Fibroblast of lung (primary cell): ENCODE results near the gene TKFC. TPM values are rescaled to one million over a fixed set of nuclear protein-coding genes. Genes with fewer than 3 reads are reported as not detected.

Source experiments
- DNase-seq, 2 donors: peaks; one replicate each; pipeline versions ENCODE4 v3.0.0 to v3.0.0-alpha.2; 2010; ENCODE audit warnings: low read depth in 2 of 2
- H2AFZ ChIP-seq: 2 replicates; pipeline ENCODE4 v1.5.1; 2012; ENCODE audit warnings: low read length, control low read depth, inconsistent platforms
- H3K27ac ChIP-seq: 2 replicates; pipeline ENCODE4 v1.5.1; 2011; ENCODE audit warnings: low read length, control low read depth; ENCODE audit not compliant: insufficient read depth
- H3K27me3 ChIP-seq: 2 replicates; pipeline ENCODE4 v1.5.1; 2011; ENCODE audit warnings: mild to moderate bottlenecking, low read length; ENCODE audit not compliant: control insufficient read depth, insufficient read depth
- H3K36me3 ChIP-seq: 2 replicates; pipeline ENCODE4 v1.5.1; 2011; ENCODE audit warnings: low read length; ENCODE audit not compliant: control insufficient read depth, insufficient read depth
- H3K4me1 ChIP-seq: 2 replicates; pipeline ENCODE4 v1.5.1; 2011; ENCODE audit warnings: low read length; ENCODE audit not compliant: control insufficient read depth, insufficient read depth; ENCODE audit errors: extremely low read depth
- H3K4me2 ChIP-seq: 2 replicates; pipeline ENCODE4 v1.5.1; 2011; ENCODE audit warnings: low read length, control low read depth; ENCODE audit not compliant: insufficient read depth; ENCODE audit errors: extremely low read depth
- H3K4me3 ChIP-seq, 4 experiments: fragments of 200-600 bp in 1 of 4; sonication (generic) in 1 of 4; replicated peaks in 1 of 4; 2 replicates each; pipeline ENCODE4 v1.5.1; 2011 to 2016; ENCODE audit warnings: low read length in 4 of 4, low read depth in 3 of 4, mild to moderate bottlenecking in 3 of 4, control low read depth in 2 of 4, inconsistent platforms in 1 of 4, mixed read lengths in 1 of 4; ENCODE audit not compliant: insufficient read depth in 1 of 4; ENCODE audit errors: control extremely low read depth in 1 of 4
- H3K79me2 ChIP-seq: 2 replicates; pipeline ENCODE4 v1.5.1; 2012; ENCODE audit warnings: mild to moderate bottlenecking, low read length, inconsistent platforms; ENCODE audit not compliant: control insufficient read depth, insufficient read depth
- H3K9ac ChIP-seq: 2 replicates; pipeline ENCODE4 v1.5.1; 2011; ENCODE audit warnings: mild to moderate bottlenecking, low read length, control low read depth; ENCODE audit not compliant: insufficient read depth
- H3K9me3 ChIP-seq: 2 replicates; pipeline ENCODE4 v1.5.1; 2012; ENCODE audit warnings: low read depth, low read length; ENCODE audit not compliant: control insufficient read depth, insufficient read depth
- H4K20me1 ChIP-seq: 2 replicates; pipeline ENCODE4 v1.5.1; 2011; ENCODE audit warnings: low read length; ENCODE audit not compliant: control insufficient read depth, insufficient read depth; ENCODE audit errors: extremely low read depth
- EZH2 ChIP-seq: IDR thresholded peaks from 2 replicates; pipeline ENCODE4 v1.5.1; 2012; ENCODE audit warnings: low read length, control low read depth, mild to moderate bottlenecking; ENCODE audit errors: missing control alignments
- polyA plus RNA-seq, 2 donors: library from polyadenylated mRNA; depleted of rRNA in 1 of 2; stranded (reverse) in 1 of 2; unstranded in 1 of 2; fragments of >200 nt; gene quantifications; 2 replicates each; pipeline ENCODE4 v1.2.1, GENCODE V29; 2011 to 2012; ENCODE audit warnings: missing spikeins in 1 of 2
- total RNA-seq: library from RNA; depleted of rRNA; stranded (reverse); fragments of >200 nt; gene quantifications from 2 replicates; pipeline ENCODE4 v1.2.1, GENCODE V29; 2014
- TF ChIP-seq, protein P1 (sequence below), 2 donors: IDR thresholded peaks in 1 of 2; conservative IDR thresholded peaks in 1 of 2; 1 replicate in 1 of 2; 2 replicates in 1 of 2; pipeline ENCODE4 v1.5.1; 2011 to 2012; ENCODE audit warnings: low read length in 2 of 2, control low read depth in 1 of 2, inconsistent platforms in 1 of 2, low read depth in 1 of 2, mild to moderate bottlenecking in 1 of 2

Gene TKFC
- total and polyA plus RNA-seq, 2 donors (not counting 1 experiment from before 2014, with no cell fraction given): 11.5 to 27.1 TPM

DNA sequence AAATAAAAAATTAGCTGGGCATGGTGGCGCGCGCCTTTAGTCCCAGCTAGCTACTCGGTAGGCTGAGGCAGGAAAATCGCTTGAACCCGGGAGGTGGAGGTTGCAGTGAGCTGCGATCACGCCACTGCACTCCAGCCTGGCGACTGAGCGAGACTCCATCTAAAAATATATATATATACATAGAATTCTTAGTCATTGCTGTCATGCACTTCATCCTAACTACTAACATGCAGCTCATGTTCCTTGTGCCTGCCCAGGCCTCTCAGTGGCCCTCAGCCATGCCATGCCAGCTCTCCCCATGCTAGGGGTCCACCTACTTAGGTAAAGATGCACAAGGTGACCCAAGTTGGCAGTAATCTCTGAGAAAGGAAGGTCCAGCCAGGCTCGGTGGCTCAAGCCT lies 25.5 kb downstream of the TKFC start:
- DNase-seq: no peak
- no peak overlapping the region for H3K4me3 ChIP-seq

DNA sequence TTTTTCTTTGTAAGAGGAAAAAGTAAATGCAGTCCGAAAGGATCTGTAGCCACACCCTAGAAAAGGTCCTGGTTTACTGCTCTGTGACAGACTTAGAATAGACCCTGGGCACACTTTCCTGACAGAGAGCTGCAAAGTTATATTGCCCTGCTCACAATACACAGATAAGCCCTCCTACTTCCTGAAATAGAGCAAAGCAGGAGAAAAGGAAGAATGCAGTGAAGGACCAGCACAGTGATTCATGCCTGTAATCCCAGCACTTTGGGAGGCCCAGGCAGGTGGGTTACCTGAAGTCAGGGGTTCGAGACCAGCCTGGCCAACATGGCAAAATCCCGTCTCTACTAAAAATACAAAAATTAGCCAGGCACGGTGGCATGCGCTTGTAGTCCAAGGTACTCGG lies 26.5 kb downstream of the TKFC start:
- H3K9me3 ChIP-seq: no peaks in the 10 kb centered on the region
- TF ChIP-seq, protein P1, sequence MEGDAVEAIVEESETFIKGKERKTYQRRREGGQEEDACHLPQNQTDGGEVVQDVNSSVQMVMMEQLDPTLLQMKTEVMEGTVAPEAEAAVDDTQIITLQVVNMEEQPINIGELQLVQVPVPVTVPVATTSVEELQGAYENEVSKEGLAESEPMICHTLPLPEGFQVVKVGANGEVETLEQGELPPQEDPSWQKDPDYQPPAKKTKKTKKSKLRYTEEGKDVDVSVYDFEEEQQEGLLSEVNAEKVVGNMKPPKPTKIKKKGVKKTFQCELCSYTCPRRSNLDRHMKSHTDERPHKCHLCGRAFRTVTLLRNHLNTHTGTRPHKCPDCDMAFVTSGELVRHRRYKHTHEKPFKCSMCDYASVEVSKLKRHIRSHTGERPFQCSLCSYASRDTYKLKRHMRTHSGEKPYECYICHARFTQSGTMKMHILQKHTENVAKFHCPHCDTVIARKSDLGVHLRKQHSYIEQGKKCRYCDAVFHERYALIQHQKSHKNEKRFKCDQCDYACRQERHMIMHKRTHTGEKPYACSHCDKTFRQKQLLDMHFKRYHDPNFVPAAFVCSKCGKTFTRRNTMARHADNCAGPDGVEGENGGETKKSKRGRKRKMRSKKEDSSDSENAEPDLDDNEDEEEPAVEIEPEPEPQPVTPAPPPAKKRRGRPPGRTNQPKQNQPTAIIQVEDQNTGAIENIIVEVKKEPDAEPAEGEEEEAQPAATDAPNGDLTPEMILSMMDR (conservative IDR thresholded peaks at IDR 0.05 in 1 of 2, IDR thresholded peaks at IDR 0.05 in 1 of 2; ENCODE audit: low read depth in 1 of 2, low read length in 2 of 2): no peak
- TF ChIP-seq EZH2: no peak
- H3K27ac ChIP-seq: no peak overlapping the region
- DNase-seq: no peak
- H4K20me1 ChIP-seq: no peaks in the 10 kb centered on the region
- H3K4me2 ChIP-seq: no peak overlapping the region
- no peaks in the 10 kb centered on the region for H3K27me3 ChIP-seq
- H3K9ac ChIP-seq: no peak overlapping the region
- peaks cover 5% of the 10 kb centered on the region for H3K36me3 ChIP-seq
- no peak overlapping the region for H2AFZ ChIP-seq
- H3K4me1 ChIP-seq: peaks cover 4% of the 10 kb centered on the region
- H3K79me2 ChIP-seq: peaks cover 26% of the 10 kb centered on the region
- H3K4me3 ChIP-seq: no peak overlapping the region

More for the DNA sequence above, 25.5 kb downstream of the TKFC start:
- Histone ChIP-seq H3K9ac (no peak overlapping the region), H3K79me2 (peaks cover 18% of the 10 kb centered on the region), H3K36me3 (peaks cover 3% of the 10 kb centered on the region), H4K20me1 (no peaks in the 10 kb centered on the region), H3K27ac (no peak overlapping the region), H3K9me3 (no peaks in the 10 kb centered on the region), H3K4me2 (no peak overlapping the region), H3K27me3 (no peaks in the 10 kb centered on the region), H2AFZ (no peak overlapping the region), H3K4me1 (peaks cover 4% of the 10 kb centered on the region)
- TF ChIP-seq, protein P1 (conservative IDR thresholded peaks at IDR 0.05 in 1 of 2, IDR thresholded peaks at IDR 0.05 in 1 of 2; ENCODE audit: low read depth in 1 of 2, low read length in 2 of 2): no peak
- TF ChIP-seq EZH2: no peak

DNA sequence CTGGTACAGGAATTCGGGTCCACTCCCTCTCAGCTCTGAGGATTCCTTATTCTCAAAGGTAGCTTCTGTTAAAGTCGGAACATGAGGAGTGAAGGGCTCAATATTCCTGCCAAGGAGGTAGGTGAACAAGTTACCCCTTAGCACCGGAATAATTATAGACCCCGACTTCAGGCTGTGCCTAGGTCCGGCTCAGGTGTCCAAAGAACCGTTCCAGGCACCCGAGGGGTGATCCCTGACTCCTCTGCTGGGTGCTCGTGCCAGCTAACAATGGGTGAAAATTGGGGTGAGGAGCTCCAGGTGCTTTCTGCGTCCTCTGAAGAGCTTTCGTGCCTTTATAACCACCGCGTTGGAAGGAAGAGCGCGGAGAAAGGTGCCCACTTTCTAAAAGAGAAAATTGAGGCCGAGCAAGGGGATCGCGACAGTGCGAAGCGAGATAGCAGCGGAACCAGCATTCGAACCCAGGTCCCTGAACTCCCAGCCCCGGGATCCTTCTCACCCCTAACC lies 28.3 kb downstream of the TKFC start:
- Histone ChIP-seq H3K36me3 (peaks cover 7% of the 10 kb centered on the region), H3K4me1 (peaks cover 7% of the 10 kb centered on the region), H3K4me2 (peak overlapping the region; percentile 92), H3K9me3 (no peaks in the 10 kb centered on the region), H3K4me3 (peak overlapping the region; percentile 84 to 99 (median 98)), H3K27ac (peak overlapping the region; percentile 99), H2AFZ (peak overlapping the region; percentile 51), H3K9ac (peak overlapping the region; percentile 94), H3K79me2 (peaks cover 26% of the 10 kb centered on the region), H3K27me3 (no peaks in the 10 kb centered on the region), H4K20me1 (no peaks in the 10 kb centered on the region)
- TF ChIP-seq, protein P1 (conservative IDR thresholded peaks at IDR 0.05 in 1 of 2, IDR thresholded peaks at IDR 0.05 in 1 of 2; ENCODE audit: low read depth in 1 of 2, low read length in 2 of 2): no peak
- no peak for TF ChIP-seq EZH2
- no peak for DNase-seq
